Measurements from ENCODE around the gene GNB1.

DNA sequence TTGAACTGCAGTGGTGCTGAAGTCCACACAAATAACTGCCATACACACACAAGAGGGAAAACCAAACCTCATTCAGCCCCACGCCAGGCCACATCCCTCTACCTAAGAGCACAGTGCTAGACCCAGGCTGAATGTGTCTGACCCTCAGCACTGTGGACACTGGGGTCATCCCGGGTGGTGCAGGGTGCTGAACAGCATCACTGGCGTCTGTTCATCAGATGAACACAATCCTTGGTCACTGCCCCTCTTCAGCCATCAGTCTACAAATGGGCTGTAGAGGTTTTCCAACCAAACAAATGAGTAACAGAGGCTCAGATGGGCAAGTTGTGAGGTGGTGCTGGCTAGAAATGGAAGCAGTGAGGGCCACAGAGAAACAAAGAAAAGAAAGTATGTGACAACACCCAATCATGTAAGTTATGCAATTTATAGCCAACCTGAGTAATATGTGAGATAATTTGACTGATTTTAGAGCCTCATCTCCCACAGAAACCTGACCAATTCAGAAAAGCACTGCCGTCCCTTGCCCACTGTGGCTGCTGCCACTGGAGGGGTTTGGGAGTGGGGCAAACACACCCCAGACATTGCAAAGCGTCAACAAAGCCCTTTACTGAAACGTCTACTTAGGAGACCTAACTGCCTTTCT is 27.9 kb downstream of the GNB1 start:
- no peak for TF ChIP-seq PKNOX1 (IDR thresholded peaks at IDR 0.05)
- TF ChIP-seq SP1 (IDR thresholded peaks at IDR 0.05): no peak
- no peak for TF ChIP-seq TARDBP (IDR thresholded peaks at IDR 0.05)
- TF ChIP-seq ELF4 (IDR thresholded peaks at IDR 0.05): no peak
- no peak for TF ChIP-seq NFRKB (IDR thresholded peaks at IDR 0.05)
- TF ChIP-seq FOXM1 (IDR thresholded peaks at IDR 0.05; ENCODE audit: borderline replicate concordance): no peak
- TF ChIP-seq ARNT (IDR thresholded peaks at IDR 0.05): no peak
- TF ChIP-seq BHLHE40 (IDR thresholded peaks at IDR 0.05; ENCODE audit: borderline replicate concordance): no peak
- TF ChIP-seq FOXA1 (IDR thresholded peaks at IDR 0.05): no peak
- TF ChIP-seq CTBP1 (IDR thresholded peaks at IDR 0.05; ENCODE audit: borderline replicate concordance): no peak
